H1 (cell line): ENCODE data around the gene MIB1. TPM values are rescaled to one million over a fixed set of nuclear protein-coding genes. Genes with fewer than 3 reads are reported as not detected.

ENCODE experiments used
- BCL11A ChIP-seq, 2 experiments: IDR thresholded peaks; one replicate each; pipeline ENCODE4 v1.6.1; 2011; ENCODE audit warnings: low read depth in 2 of 2, low read length in 2 of 2, mild to moderate bottlenecking in 2 of 2
- CHD2 ChIP-seq: IDR thresholded peaks from 2 replicates; pipeline ENCODE4 v1.6.1; 2012; ENCODE audit warnings: low read length, improper control_type of control experiment
- JUN ChIP-seq: IDR thresholded peaks from 2 replicates; pipeline ENCODE4 v1.6.1; 2011; ENCODE audit warnings: low read depth, mild to moderate bottlenecking, improper control_type of control experiment, low read length
- SAP30 ChIP-seq: fragments of 300-600 bp; sonication (generic); IDR thresholded peaks from 2 replicates; pipeline ENCODE4 v1.7.1; 2012; ENCODE audit warnings: low read length, moderate library complexity, mild to moderate bottlenecking, inconsistent platforms; ENCODE audit not compliant: insufficient read depth, insufficient replicate concordance
- SIN3A ChIP-seq, 2 experiments: IDR thresholded peaks in 1 of 2; conservative IDR thresholded peaks in 1 of 2; 2 replicates each; pipeline ENCODE4 v1.6.1; 2011 to 2012; ENCODE audit warnings: low read length in 2 of 2, improper control_type of control experiment in 1 of 2, low read depth in 1 of 2, mild to moderate bottlenecking in 1 of 2
- TCF12 ChIP-seq: IDR thresholded peaks from 2 replicates; pipeline ENCODE4 v1.6.1; 2011; ENCODE audit warnings: low read depth, mild to moderate bottlenecking, low read length
- polyA plus RNA-seq, 7 experiments: library from polyadenylated mRNA; depleted of rRNA in 3 of 7; stranded (reverse) in 5 of 7; unstranded in 2 of 7; fragments of >200 nt in 5 of 7; fragments of 200-250 nt in 2 of 7; gene quantifications; 1 replicate in 5 of 7; 2 replicates in 1 of 7; 4 replicates in 1 of 7; pipeline versions ENCODE4 v1.2.1 to v1.2.3, GENCODE V29; 2011 to 2013; ENCODE audit warnings: missing spikeins in 2 of 7, mixed read lengths in 2 of 7
- total RNA-seq: library from RNA; stranded (reverse); fragmentation: NEBNext Ultra II Directional; extraction: Animal tissue kit (Norgen Biotek cat#: 25700); gene quantifications from 2 replicates; pipeline ENCODE4 v1.2.1, GENCODE V29; 2021
- TF ChIP-seq, protein P1 (sequence below): fragments of 300-600 bp; sonication (generic); IDR thresholded peaks from 2 replicates; pipeline ENCODE4 v1.7.1; 2012; ENCODE audit warnings: low read length, moderate library complexity, mild to moderate bottlenecking, inconsistent platforms; ENCODE audit not compliant: insufficient replicate concordance
- TF ChIP-seq, protein P2 (sequence below): IDR thresholded peaks from 2 replicates; pipeline ENCODE4 v1.6.1; 2012; ENCODE audit warnings: low read length, inconsistent platforms
- TF ChIP-seq, protein P3 (sequence below): IDR thresholded peaks from 2 replicates; pipeline ENCODE4 v1.6.1; 2012; ENCODE audit warnings: inconsistent platforms

MIB1 gene
- total and polyA plus RNA-seq, 2 of the 8 experiments (the other 6 are each of a cell fraction or from before 2014, with no cell fraction given) = 8.2 to 60.3 TPM

DNA sequence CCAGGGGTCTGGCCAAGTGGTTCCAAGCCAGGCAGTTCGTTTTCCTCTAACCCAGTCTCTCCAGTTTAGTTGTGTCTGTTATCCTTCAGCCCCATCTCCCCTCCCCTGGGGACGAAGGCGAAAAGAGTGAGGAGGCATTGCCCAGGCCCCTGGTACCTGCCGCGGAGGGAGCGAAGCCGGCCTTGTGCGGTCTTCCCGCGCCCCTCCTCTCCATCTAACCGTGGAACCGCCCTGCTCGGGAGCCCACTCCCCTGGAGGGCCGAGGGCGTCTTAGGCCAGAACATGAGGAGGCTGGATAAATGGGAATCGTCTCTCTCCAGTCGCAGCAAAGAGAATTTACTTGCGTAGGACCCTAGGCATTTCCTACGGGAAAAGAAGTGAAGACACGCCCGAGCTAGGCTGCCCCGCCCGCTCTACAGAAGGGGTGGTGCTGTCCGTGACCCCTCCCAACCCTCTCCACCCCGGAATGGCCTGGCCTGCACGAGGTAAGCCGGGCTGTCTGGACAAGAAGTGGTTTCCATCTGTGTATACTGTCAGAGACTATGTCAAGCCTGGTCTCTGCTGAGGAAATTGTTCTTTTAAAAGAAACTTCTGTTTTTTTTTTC lies 156.2 kb downstream of the MIB1 start (continued):
- TF ChIP-seq, protein P1, sequence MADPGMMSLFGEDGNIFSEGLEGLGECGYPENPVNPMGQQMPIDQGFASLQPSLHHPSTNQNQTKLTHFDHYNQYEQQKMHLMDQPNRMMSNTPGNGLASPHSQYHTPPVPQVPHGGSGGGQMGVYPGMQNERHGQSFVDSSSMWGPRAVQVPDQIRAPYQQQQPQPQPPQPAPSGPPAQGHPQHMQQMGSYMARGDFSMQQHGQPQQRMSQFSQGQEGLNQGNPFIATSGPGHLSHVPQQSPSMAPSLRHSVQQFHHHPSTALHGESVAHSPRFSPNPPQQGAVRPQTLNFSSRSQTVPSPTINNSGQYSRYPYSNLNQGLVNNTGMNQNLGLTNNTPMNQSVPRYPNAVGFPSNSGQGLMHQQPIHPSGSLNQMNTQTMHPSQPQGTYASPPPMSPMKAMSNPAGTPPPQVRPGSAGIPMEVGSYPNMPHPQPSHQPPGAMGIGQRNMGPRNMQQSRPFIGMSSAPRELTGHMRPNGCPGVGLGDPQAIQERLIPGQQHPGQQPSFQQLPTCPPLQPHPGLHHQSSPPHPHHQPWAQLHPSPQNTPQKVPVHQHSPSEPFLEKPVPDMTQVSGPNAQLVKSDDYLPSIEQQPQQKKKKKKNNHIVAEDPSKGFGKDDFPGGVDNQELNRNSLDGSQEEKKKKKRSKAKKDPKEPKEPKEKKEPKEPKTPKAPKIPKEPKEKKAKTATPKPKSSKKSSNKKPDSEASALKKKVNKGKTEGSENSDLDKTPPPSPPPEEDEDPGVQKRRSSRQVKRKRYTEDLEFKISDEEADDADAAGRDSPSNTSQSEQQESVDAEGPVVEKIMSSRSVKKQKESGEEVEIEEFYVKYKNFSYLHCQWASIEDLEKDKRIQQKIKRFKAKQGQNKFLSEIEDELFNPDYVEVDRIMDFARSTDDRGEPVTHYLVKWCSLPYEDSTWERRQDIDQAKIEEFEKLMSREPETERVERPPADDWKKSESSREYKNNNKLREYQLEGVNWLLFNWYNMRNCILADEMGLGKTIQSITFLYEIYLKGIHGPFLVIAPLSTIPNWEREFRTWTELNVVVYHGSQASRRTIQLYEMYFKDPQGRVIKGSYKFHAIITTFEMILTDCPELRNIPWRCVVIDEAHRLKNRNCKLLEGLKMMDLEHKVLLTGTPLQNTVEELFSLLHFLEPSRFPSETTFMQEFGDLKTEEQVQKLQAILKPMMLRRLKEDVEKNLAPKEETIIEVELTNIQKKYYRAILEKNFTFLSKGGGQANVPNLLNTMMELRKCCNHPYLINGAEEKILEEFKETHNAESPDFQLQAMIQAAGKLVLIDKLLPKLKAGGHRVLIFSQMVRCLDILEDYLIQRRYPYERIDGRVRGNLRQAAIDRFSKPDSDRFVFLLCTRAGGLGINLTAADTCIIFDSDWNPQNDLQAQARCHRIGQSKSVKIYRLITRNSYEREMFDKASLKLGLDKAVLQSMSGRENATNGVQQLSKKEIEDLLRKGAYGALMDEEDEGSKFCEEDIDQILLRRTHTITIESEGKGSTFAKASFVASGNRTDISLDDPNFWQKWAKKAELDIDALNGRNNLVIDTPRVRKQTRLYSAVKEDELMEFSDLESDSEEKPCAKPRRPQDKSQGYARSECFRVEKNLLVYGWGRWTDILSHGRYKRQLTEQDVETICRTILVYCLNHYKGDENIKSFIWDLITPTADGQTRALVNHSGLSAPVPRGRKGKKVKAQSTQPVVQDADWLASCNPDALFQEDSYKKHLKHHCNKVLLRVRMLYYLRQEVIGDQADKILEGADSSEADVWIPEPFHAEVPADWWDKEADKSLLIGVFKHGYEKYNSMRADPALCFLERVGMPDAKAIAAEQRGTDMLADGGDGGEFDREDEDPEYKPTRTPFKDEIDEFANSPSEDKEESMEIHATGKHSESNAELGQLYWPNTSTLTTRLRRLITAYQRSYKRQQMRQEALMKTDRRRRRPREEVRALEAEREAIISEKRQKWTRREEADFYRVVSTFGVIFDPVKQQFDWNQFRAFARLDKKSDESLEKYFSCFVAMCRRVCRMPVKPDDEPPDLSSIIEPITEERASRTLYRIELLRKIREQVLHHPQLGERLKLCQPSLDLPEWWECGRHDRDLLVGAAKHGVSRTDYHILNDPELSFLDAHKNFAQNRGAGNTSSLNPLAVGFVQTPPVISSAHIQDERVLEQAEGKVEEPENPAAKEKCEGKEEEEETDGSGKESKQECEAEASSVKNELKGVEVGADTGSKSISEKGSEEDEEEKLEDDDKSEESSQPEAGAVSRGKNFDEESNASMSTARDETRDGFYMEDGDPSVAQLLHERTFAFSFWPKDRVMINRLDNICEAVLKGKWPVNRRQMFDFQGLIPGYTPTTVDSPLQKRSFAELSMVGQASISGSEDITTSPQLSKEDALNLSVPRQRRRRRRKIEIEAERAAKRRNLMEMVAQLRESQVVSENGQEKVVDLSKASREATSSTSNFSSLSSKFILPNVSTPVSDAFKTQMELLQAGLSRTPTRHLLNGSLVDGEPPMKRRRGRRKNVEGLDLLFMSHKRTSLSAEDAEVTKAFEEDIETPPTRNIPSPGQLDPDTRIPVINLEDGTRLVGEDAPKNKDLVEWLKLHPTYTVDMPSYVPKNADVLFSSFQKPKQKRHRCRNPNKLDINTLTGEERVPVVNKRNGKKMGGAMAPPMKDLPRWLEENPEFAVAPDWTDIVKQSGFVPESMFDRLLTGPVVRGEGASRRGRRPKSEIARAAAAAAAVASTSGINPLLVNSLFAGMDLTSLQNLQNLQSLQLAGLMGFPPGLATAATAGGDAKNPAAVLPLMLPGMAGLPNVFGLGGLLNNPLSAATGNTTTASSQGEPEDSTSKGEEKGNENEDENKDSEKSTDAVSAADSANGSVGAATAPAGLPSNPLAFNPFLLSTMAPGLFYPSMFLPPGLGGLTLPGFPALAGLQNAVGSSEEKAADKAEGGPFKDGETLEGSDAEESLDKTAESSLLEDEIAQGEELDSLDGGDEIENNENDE = no peak
- TF ChIP-seq SAP30 (no peak), CHD2 (no peak), JUN (no peak), SIN3A (conservative IDR thresholded peaks at IDR 0.05 in 1 of 2, IDR thresholded peaks at IDR 0.05 in 1 of 2; ENCODE audit: low read depth in 1 of 2, low read length in 2 of 2) (no peak), BCL11A (IDR thresholded peaks at IDR 0.05; ENCODE audit: low read depth in 2 of 2, low read length in 2 of 2) (no peak), TCF12 (no peak)
- TF ChIP-seq, protein P2, sequence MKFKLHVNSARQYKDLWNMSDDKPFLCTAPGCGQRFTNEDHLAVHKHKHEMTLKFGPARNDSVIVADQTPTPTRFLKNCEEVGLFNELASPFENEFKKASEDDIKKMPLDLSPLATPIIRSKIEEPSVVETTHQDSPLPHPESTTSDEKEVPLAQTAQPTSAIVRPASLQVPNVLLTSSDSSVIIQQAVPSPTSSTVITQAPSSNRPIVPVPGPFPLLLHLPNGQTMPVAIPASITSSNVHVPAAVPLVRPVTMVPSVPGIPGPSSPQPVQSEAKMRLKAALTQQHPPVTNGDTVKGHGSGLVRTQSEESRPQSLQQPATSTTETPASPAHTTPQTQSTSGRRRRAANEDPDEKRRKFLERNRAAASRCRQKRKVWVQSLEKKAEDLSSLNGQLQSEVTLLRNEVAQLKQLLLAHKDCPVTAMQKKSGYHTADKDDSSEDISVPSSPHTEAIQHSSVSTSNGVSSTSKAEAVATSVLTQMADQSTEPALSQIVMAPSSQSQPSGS = no peak
- TF ChIP-seq, protein P3, sequence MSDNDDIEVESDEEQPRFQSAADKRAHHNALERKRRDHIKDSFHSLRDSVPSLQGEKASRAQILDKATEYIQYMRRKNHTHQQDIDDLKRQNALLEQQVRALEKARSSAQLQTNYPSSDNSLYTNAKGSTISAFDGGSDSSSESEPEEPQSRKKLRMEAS = no peak
